Suprapubic skin (tissue), 4 donors: ENCODE measurements around the gene CABP2. TPM values are rescaled to one million over a fixed set of nuclear protein-coding genes. Genes with fewer than 3 reads are reported as not detected.
"Not testable (repeated sequence)": the region's sequence is repeated elsewhere in the genome, so short reads cannot be mapped to it uniquely, and the experiment has no call there.

Source experiments
- DNase-seq, 2 donors: peaks; one replicate each; pipeline ENCODE4 v3.0.0-alpha.2; 2019; ENCODE audit warnings: low spot score in 2 of 2
- H3K27ac ChIP-seq: fragments of 200-600 bp; sonication (generic); one replicate; pipeline ENCODE4 v1.5.1; 2019
- H3K27me3 ChIP-seq: fragments of 200-600 bp; sonication (generic); one replicate; pipeline ENCODE4 v1.5.1; 2019
- H3K36me3 ChIP-seq: fragments of 200-600 bp; sonication (generic); one replicate; pipeline ENCODE4 v1.5.1; 2019
- H3K4me1 ChIP-seq: fragments of 200-600 bp; sonication (generic); one replicate; pipeline ENCODE4 v1.5.1; 2019
- H3K4me3 ChIP-seq: fragments of 200-600 bp; sonication (generic); one replicate; pipeline ENCODE4 v1.5.1; 2019; ENCODE audit warnings: mild to moderate bottlenecking
- H3K9me3 ChIP-seq: fragments of 200-600 bp; sonication (generic); one replicate; pipeline ENCODE4 v1.5.1; 2019
- CTCF ChIP-seq, 2 donors: fragments of 200-600 bp in 1 of 2; fragments of 450-650 bp in 1 of 2; sonication (generic) in 1 of 2; IDR thresholded peaks; one replicate each; pipeline ENCODE4 v1.5.1; 2016 to 2019; ENCODE audit warnings: antibody characterized with exemption in 2 of 2, mild to moderate bottlenecking in 1 of 2, moderate library complexity in 1 of 2
- EP300 ChIP-seq: sonication (generic); formaldehyde crosslinking; IDR thresholded peaks from one replicate; pipeline ENCODE4 v1.6.1; 2017; ENCODE audit warnings: antibody characterized with exemption
- POLR2A ChIP-seq, 2 donors: fragments of 450-650 bp; IDR thresholded peaks; one replicate each; pipeline ENCODE4 v1.6.1; 2017; ENCODE audit warnings: antibody characterized with exemption in 2 of 2, mild to moderate bottlenecking in 2 of 2, moderate library complexity in 2 of 2
- POLR2AphosphoS5 ChIP-seq, 3 donors: sonication (generic); formaldehyde crosslinking; IDR thresholded peaks; one replicate each; pipeline ENCODE4 v1.6.1; 2017; ENCODE audit warnings: antibody characterized with exemption in 3 of 3
- WGBS: methylation state at CpG from one replicate; pipeline ENCODE4 v1.1.5; 2018; 5-methylcytosine and 5-hydroxymethylcytosine counted together
- total RNA-seq, 4 donors: library from RNA; depleted of rRNA; stranded (reverse); fragments of >200 nt; gene quantifications; one replicate each; pipeline ENCODE4 v1.1.0, GENCODE V29; 2016

CABP2 gene
- total RNA-seq, 4 donors from 2014 or later = not detected

GRCh38 chr11:67556244-67556643 lies 33.0 kb upstream of the CABP2 start:
- Histone ChIP-seq H3K36me3 (no peaks in the 10 kb centered on the region), H3K27ac (no peak overlapping the region), H3K9me3 (no peaks in the 10 kb centered on the region), H3K27me3 (peaks cover 5% of the 10 kb centered on the region), H3K4me3 (no peak overlapping the region), H3K4me1 (peaks cover 4% of the 10 kb centered on the region)
- no peak for DNase-seq
- TF ChIP-seq POLR2A (IDR thresholded peaks at IDR 0.05) (no peak), POLR2AphosphoS5 (IDR thresholded peaks at IDR 0.05) (no peak), CTCF (IDR thresholded peaks at IDR 0.05) (no peak), EP300 (no peak)
- WGBS = 81% methylated on average over 3 of the region's 3 CpGs

- not testable (repeated sequence) for H3K9me3 ChIP-seq, DNase-seq, H3K27me3 ChIP-seq, H3K36me3 ChIP-seq, H3K4me1 ChIP-seq, H3K4me3 ChIP-seq, H3K27ac ChIP-seq
These were observed 28.5 kb upstream of the CABP2 start for GRCh38 chr11:67551697-67552096.

- no peak for DNase-seq
- TF ChIP-seq POLR2AphosphoS5 (IDR thresholded peaks at IDR 0.05) (no peak), POLR2A (IDR thresholded peaks at IDR 0.05) (no peak), EP300 (no peak), CTCF (IDR thresholded peaks at IDR 0.05) (no peak)
- no peak overlapping the region for H3K4me3 ChIP-seq
- no peak overlapping the region for H3K27ac ChIP-seq
- no peaks in the 10 kb centered on the region for H3K27me3 ChIP-seq
- no peaks in the 10 kb centered on the region for H3K4me1 ChIP-seq
- no peaks in the 10 kb centered on the region for H3K36me3 ChIP-seq
- H3K9me3 ChIP-seq = no peaks in the 10 kb centered on the region
These were observed 27.9 kb upstream of the CABP2 start for GRCh38 chr11:67551127-67551526.

- TF ChIP-seq POLR2A (IDR thresholded peaks at IDR 0.05) = no peak
- no peak for TF ChIP-seq CTCF (IDR thresholded peaks at IDR 0.05)
- TF ChIP-seq POLR2AphosphoS5 (IDR thresholded peaks at IDR 0.05) = no peak
- TF ChIP-seq EP300 = no peak
These were observed 25.4 kb upstream of the CABP2 start for GRCh38 chr11:67548555-67549110.

GRCh38 chr11:67548112-67548511 lies 24.9 kb upstream of the CABP2 start:
- DNase-seq, H3K27me3 ChIP-seq, H3K9me3 ChIP-seq, H3K27ac ChIP-seq, H3K4me3 ChIP-seq, H3K36me3 ChIP-seq, H3K4me1 ChIP-seq: not testable (repeated sequence)
- WGBS = 85% methylated on average over 4 of the region's 4 CpGs

More at GRCh38 chr11:67548555-67549110, 25.4 kb upstream of the CABP2 start:
- DNase-seq = no peak
- 87% methylated on average over 9 of the region's 9 CpGs for WGBS
- H3K36me3 ChIP-seq = no peaks in the 10 kb centered on the region
- no peaks in the 10 kb centered on the region for H3K27me3 ChIP-seq
- H3K27ac ChIP-seq = no peak overlapping the region
- H3K9me3 ChIP-seq = no peaks in the 10 kb centered on the region
- peaks cover 5% of the 10 kb centered on the region for H3K4me1 ChIP-seq
- no peak overlapping the region for H3K4me3 ChIP-seq

GRCh38 chr11:67545280-67545679 lies 22.0 kb upstream of the CABP2 start:
- H3K36me3 ChIP-seq = no peaks in the 10 kb centered on the region
- no peak for TF ChIP-seq CTCF (IDR thresholded peaks at IDR 0.05)
- no peaks in the 10 kb centered on the region for H3K27me3 ChIP-seq
- DNase-seq = no peak
- H3K4me3 ChIP-seq = no peak overlapping the region
- H3K27ac ChIP-seq = no peak overlapping the region
- H3K9me3 ChIP-seq = no peaks in the 10 kb centered on the region
- H3K4me1 ChIP-seq = peaks cover 5% of the 10 kb centered on the region
- 65% methylated on average over 5 of the region's 8 CpGs for WGBS
